NCI-H2227 (cell line): ENCODE data around the gene PAQR7.

ENCODE experiments used
- DNase-seq: peaks from one replicate; lab custom pipeline; 2025; ENCODE audit not compliant: unreplicated experiment; lab: John Stamatoyannopoulos, UW

The PAQR7 gene

DNA sequence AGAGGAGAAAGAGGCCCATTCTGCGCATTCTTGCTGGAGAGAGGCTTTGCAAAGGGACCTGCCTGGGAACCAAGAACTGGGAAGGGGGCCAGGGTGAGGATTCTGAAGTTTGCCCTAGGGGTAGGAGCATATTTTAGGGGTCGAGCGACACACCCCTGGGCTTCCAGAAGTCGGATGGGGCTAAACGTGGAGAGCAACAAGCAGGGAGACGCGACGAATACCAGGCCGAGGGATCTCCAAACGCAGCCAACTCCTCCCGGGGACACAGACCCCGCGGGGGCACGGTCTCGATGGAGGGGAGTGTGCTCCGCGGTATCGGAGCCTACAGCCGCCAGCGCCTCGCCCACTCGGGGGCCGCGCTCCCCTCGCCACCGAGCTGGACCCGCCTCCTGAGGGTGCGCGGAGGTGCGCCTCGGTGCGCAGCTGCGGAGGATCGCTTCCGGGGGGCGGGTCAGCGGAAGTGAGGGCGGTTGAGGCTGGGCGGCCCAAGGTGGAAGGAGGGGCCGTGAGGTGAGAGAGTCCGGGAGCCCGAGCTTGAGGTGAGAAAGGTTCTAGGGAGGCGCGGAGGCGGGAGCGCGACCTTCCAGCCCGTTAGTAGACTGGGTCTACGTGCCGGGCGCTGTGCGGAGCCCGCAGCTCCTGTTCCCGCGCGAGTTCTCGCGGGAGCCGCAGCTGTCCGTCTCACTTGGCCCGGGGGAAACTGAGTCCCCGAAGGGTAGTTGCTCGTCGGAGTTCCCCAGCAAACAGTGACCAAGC, 55.8 kb downstream of the PAQR7 start, which contains the start of gene MTFR1L:
Gene MTFR1L (plus strand): TSS at position 464 of the 756 bp plus-strand sequence. CDS start 3,151 bp downstream, outside the sequence.
- DNase-seq = peak; percentile 92

DNA sequence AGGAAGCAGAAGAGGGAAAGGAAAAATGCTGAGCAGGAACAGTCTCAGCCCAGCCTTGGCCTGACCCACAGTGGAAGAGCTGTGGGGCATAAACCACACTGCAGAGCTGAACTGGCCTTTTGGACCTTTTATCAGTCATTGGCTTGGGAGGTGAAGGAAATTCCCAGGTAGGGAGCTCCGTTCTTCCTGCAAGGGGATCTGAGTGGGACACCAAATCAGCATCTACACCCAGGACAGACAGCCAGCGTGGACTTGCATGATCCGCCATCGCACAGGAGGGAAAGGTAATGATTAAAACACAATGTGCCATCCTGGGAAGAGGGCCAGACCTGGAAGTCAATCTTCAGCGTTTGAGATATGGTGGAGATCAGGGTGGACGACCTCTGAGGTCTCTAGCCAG, 56.9 kb downstream of the PAQR7 start:
- no peak for DNase-seq

GRCh38 chr1:25817840-25818501, 57.5 kb downstream of the PAQR7 start:
- peak; percentile 37 for DNase-seq

- no peak for DNase-seq
Measured at GRCh38 chr1:25816112-25816718, 59.3 kb downstream of the PAQR7 start.

DNA sequence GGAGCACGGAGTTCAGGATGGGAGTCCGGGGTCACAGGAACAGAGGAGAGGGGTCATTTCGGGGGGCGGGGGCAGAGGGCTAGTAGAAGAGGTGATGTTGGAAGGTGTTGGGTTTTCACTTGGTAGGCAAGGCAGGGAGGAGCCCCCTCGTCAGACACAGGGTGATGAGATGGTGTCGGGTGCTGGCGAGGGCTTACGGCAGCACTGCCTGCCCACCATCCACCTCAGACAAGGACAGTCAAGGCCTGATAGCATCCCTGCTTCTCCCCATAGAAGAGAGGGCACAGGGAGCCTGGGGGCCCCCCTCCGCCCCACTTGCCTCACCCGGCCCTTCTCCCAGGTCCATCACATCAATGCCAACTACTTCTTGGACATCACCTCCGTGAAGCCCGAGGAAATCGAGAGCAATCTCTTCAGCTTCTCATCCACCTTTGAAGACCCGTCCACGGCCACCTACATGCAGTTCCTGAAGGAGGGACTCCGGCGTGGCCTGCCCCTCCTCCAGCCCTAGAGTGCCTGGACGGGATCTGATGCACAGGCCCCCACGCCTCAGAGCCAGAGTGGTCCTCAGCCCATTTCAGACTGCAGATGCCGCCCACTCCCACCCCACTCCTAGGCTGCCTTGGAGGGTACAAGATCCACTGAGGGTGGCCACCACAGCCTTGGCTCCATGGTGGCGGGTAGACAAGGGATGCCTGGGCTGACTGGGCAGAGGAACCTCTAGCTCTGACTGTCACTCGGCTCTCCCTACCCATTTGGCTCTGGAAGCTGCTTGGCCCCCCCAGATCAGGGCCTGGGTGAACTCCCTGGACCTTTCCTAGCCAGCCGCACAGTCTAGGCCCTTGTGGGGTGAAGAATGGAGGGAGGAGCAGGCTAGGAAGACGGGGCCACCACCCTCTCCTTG, 60.0 kb downstream of the PAQR7 start:
- DNase-seq = no peak

DNA sequence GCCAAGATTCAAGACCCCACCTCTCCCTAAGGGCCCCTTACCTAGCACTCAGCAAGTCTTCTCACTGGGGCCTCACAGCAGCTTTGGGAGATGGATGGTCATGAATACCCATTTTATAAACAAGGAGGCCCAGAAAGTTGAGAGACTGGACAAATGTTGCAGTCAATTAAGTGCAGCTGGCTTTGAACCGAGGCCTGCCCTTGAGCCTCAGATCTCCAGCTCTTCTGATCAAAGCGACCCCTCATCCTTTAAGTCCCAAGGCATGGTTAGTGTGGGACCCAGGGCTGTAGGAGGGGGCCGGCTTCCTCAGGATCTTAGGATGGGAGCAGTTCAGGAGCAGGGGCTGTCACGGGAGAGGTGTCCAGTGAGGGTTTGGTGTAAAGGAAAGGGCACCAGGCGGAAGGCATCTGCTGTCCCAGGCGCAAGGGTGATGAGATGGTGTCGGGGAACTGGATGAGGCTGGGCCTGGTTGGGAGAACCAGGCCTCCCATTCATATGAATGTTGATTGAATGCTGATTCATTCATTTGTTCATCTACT, 60.9 kb downstream of the PAQR7 start:
- no peak for DNase-seq

DNA sequence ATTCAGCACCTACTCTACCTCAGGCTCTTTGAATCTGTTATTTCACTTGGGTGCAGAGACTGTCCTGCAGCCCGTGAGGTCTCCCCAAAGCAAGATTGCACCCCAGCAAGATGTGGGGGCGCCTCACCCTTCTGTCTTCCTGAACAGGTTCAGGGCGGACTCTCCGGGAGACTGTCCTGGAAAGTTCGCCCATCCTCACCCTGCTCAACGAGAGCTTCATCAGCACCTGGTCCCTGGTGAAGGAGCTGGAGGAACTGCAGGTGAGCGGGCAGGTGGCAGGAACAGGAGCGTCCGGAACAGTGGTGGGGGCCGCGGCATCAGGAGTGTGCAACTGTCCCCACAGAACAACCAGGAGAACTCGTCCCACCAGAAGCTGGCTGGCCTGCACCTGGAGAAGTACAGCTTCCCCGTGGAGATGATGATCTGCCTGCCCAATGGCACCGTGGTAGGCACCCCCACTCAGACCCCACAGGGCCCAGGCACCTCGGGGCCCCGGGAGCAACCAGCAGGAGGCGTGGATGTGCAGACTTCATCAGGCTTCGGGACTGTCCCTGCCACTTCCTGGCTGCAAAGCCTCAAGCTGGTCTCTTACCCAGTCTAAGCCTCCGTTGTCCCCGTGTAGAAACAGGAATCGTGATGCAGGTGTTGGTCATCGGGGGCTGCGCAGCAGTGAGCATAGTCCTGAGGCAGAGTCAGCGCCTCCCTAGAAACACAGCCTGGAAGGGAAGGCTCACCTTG, 61.6 kb downstream of the PAQR7 start:
- DNase-seq = no peak

DNA sequence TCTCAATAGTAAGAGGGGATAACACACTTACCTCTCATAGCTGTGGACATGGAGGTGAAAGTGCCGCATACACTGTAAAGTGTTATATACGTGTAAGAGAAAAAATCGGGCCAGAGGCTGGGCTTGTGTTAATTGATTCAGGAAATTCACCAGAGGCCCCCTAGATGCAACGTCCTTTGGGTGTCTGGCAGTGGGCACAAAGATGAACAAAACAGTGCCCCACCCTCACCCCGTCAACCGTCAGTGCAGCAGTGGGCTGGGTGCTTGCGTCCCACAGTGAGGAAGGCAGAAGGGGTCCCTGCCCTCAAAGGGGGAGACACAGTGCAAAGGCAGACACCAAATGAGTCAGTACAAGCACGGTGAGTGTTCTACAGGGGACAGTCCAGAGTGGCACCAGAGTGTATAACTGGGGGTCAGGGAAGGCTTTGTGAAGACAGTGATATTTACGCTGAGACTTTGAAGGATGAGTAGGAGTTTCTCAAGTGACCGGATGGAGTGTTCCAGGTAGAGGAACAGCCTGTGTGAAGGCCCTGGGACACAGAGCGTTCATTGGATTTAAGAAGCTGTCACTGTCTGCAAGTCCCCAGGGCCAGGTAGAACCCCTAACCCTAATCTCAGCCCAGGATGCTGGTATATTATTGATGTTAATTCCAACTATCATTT, 62.3 kb downstream of the PAQR7 start:
- DNase-seq = no peak
